ENCODE data around the gene RAP2B. TPM values are rescaled to one million over a fixed set of nuclear protein-coding genes. Genes with fewer than 3 reads are reported as not detected.

Gene RAP2B
- total and polyA plus RNA-seq, 2 of the 13 experiments (the other 11 are each of a cell fraction or from before 2014, with no cell fraction given): 6.4 to 7.1 TPM

- H3K36me3 ChIP-seq (replicated peaks in 1 of 2; ENCODE audit: control insufficient read depth in 1 of 2, insufficient read depth in 2 of 2, low read length in 2 of 2): no peaks in the 10 kb centered on the region
- WGBS (ENCODE audit: low lambda C conversion rate): 97% methylated on average over 2 of the region's 2 CpGs
- no peaks in the 10 kb centered on the region for H3K27me3 ChIP-seq (ENCODE audit: control insufficient read depth in 1 of 2, insufficient read depth in 2 of 2, low read length in 2 of 2)
- DNase-seq (ENCODE audit: low spot score): no peak
- peaks cover 19% of the 10 kb centered on the region for H3K4me1 ChIP-seq (ENCODE audit: insufficient read depth, low read length)
- POLR2A ChIA-PET: interaction anchor here (0.6 kb wide), 1 partner anchor 9 kb away, joined by 3 read pairs; no protein-coding TSS in a partner anchor
- H3K9me3 ChIP-seq (ENCODE audit: low read length): no peaks in the 10 kb centered on the region
- no peak overlapping the region for H3K4me2 ChIP-seq (ENCODE audit: low read depth, low read length)
- ATAC-seq: no peak
- no peak overlapping the region for H3K4me3 ChIP-seq (replicated peaks in 1 of 3; ENCODE audit: insufficient read depth in 1 of 3, low read depth in 2 of 3, low read length in 3 of 3)
- H3K79me2 ChIP-seq (ENCODE audit: insufficient read depth, low read length): peaks cover 15% of the 10 kb centered on the region
- TF ChIP-seq ATRX (CRISPR knock-in tag; IDR thresholded peaks at IDR 0.05; ENCODE audit: borderline replicate concordance) (no peak), ZNF512B (CRISPR knock-in tag; IDR thresholded peaks at IDR 0.05; ENCODE audit: borderline replicate concordance) (no peak), ELF4 (CRISPR knock-in tag; IDR thresholded peaks at IDR 0.05; ENCODE audit: borderline replicate concordance) (no peak), ZFP36L2 (CRISPR knock-in tag; IDR thresholded peaks at IDR 0.05) (no peak), MAFF (IDR thresholded peaks at IDR 0.05; ENCODE audit: low read depth, low read length) (peak; percentile 69), LBX2 (CRISPR knock-in tag; IDR thresholded peaks at IDR 0.05; ENCODE audit: borderline replicate concordance) (no peak), MAFK (conservative IDR thresholded peaks at IDR 0.05 in 1 of 2, IDR thresholded peaks at IDR 0.05 in 1 of 2; ENCODE audit: low read length in 2 of 2) (peak; percentile 65 to 84), GLMP (CRISPR knock-in tag; IDR thresholded peaks at IDR 0.05; ENCODE audit: borderline replicate concordance) (no peak), IRX3 (CRISPR knock-in tag; IDR thresholded peaks at IDR 0.05; ENCODE audit: borderline replicate concordance, low read depth) (no peak)
- TF ChIP-seq, protein P1, sequence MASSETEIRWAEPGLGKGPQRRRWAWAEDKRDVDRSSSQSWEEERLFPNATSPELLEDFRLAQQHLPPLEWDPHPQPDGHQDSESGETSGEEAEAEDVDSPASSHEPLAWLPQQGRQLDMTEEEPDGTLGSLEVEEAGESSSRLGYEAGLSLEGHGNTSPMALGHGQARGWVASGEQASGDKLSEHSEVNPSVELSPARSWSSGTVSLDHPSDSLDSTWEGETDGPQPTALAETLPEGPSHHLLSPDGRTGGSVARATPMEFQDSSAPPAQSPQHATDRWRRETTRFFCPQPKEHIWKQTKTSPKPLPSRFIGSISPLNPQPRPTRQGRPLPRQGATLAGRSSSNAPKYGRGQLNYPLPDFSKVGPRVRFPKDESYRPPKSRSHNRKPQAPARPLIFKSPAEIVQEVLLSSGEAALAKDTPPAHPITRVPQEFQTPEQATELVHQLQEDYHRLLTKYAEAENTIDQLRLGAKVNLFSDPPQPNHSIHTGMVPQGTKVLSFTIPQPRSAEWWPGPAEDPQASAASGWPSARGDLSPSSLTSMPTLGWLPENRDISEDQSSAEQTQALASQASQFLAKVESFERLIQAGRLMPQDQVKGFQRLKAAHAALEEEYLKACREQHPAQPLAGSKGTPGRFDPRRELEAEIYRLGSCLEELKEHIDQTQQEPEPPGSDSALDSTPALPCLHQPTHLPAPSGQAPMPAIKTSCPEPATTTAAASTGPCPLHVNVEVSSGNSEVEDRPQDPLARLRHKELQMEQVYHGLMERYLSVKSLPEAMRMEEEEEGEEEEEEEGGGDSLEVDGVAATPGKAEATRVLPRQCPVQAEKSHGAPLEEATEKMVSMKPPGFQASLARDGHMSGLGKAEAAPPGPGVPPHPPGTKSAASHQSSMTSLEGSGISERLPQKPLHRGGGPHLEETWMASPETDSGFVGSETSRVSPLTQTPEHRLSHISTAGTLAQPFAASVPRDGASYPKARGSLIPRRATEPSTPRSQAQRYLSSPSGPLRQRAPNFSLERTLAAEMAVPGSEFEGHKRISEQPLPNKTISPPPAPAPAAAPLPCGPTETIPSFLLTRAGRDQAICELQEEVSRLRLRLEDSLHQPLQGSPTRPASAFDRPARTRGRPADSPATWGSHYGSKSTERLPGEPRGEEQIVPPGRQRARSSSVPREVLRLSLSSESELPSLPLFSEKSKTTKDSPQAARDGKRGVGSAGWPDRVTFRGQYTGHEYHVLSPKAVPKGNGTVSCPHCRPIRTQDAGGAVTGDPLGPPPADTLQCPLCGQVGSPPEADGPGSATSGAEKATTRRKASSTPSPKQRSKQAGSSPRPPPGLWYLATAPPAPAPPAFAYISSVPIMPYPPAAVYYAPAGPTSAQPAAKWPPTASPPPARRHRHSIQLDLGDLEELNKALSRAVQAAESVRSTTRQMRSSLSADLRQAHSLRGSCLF (CRISPR knock-in tag; IDR thresholded peaks at IDR 0.05; ENCODE audit: borderline replicate concordance): no peak
- CTCF ChIA-PET (ENCODE audit: low intra/inter-chr PET ratio, low total read pairs): no interaction called here
- FAIRE-seq: no peak
- BruUV-seq (replicated peaks): no TSS peak
- no peak overlapping the region for H2AFZ ChIP-seq (ENCODE audit: low read length)
- intact Hi-C loops (cut with micrococcal nuclease; ENCODE audit: unreplicated experiment) (no loop called here), in situ Hi-C loops (cut with HindIII; ENCODE audit: extremely low pct_ligation_motif_present, low pct_unique_long_range_greater_than_20kb) (loop anchor here (5.0 kb wide), 1 partner anchor 128 kb away; no protein-coding TSS in a partner anchor)
- no peak overlapping the region for H3K9ac ChIP-seq (ENCODE audit: insufficient read depth, low read depth, low read length)
- no peak overlapping the region for H3K27ac ChIP-seq (ENCODE audit: extremely low read length, insufficient read depth, low read length)
- H4K20me1 ChIP-seq (ENCODE audit: insufficient read depth, low read length): peaks cover 25% of the 10 kb centered on the region
Measured at GRCh38 chr3:153169793-153170383, 7.9 kb downstream of the RAP2B start.
